CD1c-positive myeloid dendritic cell (primary cell): Measurements from ENCODE around the gene UBAP2L.

Source experiments
- DNase-seq: peaks from one replicate; pipeline ENCODE4 v3.0.0-alpha.2; 2016; ENCODE audit errors: extremely low spot score

UBAP2L gene, protein sequence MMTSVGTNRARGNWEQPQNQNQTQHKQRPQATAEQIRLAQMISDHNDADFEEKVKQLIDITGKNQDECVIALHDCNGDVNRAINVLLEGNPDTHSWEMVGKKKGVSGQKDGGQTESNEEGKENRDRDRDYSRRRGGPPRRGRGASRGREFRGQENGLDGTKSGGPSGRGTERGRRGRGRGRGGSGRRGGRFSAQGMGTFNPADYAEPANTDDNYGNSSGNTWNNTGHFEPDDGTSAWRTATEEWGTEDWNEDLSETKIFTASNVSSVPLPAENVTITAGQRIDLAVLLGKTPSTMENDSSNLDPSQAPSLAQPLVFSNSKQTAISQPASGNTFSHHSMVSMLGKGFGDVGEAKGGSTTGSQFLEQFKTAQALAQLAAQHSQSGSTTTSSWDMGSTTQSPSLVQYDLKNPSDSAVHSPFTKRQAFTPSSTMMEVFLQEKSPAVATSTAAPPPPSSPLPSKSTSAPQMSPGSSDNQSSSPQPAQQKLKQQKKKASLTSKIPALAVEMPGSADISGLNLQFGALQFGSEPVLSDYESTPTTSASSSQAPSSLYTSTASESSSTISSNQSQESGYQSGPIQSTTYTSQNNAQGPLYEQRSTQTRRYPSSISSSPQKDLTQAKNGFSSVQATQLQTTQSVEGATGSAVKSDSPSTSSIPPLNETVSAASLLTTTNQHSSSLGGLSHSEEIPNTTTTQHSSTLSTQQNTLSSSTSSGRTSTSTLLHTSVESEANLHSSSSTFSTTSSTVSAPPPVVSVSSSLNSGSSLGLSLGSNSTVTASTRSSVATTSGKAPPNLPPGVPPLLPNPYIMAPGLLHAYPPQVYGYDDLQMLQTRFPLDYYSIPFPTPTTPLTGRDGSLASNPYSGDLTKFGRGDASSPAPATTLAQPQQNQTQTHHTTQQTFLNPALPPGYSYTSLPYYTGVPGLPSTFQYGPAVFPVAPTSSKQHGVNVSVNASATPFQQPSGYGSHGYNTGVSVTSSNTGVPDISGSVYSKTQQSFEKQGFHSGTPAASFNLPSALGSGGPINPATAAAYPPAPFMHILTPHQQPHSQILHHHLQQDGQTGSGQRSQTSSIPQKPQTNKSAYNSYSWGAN

DNA sequence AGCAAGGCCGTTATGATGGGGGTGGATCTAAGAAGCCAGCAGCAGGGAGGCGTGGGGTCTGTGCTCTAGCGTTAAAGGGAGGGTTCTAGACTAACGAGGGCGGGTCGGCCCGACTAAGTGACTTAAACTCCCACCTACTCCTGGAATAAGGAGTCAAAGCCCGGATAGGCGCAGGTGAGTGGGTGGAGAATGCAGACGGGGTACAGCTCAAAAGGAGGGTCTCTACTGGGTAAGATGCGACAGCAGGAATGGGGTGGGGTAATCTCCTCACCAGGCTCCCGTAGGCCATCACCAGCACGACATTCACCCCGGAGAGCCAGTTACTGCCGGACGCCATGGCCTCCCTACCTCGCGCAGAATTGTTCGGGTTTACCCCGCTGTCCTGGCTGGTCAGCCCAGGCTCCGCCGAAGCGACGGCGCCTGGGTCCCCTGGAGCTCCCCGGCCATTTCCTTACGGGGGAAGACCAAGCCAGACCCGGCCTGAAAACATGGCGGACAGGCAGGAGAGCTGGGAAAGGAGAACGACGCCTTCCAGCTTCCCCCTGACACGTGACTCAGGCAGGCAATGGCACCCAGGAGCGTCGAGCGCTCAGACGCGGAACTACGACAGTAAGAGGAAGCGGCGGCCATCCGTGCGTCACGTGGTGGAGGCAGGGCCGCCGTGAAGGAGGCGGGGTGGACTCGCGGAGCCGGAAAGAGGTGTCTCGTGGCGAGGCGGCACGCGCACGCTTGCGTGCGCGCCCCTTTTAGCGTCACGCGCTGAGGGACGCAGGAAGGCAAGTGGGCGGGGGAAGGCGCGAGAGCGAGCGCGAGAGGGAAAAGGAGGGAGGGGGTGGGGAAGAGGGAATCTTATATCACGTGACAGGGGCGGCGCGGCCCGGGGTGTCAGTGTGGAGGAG is at the start of gene UBAP2L:
UBAP2L (plus strand) TSS at position 885 of the 899 bp plus-strand sequence. CDS start 4,169 bp downstream, outside the sequence.
- DNase-seq: peak; percentile 100

DNA sequence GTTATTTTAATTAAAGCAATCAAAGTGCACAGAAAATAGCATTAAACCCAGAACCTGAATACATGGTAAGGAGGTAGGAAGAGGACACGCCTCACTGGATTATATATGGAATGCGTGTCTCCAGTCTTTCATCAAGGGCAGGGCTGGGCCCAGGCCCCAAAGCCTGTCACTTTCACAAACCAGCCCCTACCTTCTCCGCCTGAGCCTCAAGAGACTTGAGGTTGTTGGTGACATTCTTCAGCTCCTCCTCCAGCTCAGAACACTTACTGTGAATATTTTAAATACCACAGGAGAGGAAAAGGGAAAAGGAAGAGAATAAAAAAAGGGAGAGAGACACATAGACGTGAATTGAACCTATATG is 49.6 kb upstream of the UBAP2L start:
- DNase-seq: no peak

DNA sequence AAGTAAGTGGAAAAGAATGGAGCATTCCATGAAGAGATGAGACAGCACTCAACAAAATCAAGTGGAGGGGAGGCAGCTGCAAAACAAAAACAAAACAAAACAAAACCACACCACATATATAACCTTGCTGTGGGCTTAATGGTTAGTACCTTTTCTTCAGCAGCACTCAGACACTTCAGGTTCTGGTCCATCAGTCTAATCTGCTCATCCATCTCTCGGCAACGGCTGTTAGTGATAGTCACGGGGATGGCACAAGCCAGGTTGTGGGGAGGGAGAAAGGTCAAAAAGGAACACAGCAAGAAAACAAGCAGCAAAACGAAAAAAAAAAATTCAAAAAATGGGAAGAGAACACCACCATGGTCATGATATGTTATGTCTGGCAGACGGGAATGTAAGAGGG is 48.9 kb upstream of the UBAP2L start:
- no peak for DNase-seq

DNA sequence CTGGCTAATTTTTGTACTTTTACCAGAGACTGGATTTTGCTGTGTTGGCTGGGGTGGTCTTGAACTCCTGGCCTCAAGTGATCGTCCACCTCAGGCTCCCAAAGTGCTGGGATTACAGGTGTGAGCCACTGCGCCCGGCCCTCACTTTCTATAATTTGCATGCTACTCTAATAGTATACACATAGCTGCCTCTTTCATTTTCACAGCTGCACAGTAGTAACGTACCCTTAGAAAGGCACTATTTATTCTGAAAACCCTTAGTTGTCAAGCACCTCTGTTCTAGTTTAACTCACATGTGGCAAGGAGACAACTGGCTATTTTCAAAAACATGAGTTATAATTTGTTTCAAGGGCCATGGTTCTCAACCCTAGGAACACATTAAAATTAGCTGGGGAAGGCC is 46.1 kb upstream of the UBAP2L start:
- DNase-seq: no peak

DNA sequence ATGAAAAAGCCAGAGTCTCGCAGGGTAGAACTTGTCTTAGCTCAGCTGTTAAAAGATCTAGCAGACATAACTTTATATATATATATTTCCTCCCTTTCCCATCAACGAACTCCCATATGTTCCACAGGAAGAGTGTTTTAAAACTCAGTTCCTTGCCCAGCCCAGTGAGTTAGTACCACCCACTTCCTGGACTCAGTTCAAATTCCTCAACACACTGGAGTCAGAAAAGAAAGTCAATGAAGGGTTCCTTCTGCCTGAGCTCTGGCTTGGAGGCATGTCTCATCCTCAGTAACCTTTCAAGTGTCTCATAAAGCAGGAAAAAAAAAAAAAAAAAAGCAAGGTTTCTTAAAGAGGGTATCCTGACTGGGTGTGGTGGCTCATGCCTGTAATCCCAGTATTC is 44.4 kb upstream of the UBAP2L start:
- peak; percentile 41 for DNase-seq

DNA sequence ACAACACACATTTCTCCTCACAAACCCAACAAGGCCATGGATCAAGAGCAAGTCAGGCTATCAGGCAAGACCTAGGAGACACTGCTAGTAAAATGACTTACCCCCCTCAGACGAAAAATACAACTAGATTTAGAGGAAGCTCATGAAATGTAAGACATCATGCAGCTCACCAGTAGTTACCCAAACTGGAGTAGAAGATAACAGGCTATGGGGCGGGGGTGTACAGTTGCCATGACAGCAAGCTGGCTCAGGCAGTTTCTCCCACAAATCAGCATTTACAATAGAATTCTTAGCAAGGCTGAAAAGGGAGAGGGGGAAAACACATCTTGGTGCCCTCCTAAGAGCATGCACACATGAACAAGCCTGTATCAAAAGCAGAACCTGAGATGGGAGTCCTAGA is 42.7 kb upstream of the UBAP2L start:
- DNase-seq: peak; percentile 64

DNA sequence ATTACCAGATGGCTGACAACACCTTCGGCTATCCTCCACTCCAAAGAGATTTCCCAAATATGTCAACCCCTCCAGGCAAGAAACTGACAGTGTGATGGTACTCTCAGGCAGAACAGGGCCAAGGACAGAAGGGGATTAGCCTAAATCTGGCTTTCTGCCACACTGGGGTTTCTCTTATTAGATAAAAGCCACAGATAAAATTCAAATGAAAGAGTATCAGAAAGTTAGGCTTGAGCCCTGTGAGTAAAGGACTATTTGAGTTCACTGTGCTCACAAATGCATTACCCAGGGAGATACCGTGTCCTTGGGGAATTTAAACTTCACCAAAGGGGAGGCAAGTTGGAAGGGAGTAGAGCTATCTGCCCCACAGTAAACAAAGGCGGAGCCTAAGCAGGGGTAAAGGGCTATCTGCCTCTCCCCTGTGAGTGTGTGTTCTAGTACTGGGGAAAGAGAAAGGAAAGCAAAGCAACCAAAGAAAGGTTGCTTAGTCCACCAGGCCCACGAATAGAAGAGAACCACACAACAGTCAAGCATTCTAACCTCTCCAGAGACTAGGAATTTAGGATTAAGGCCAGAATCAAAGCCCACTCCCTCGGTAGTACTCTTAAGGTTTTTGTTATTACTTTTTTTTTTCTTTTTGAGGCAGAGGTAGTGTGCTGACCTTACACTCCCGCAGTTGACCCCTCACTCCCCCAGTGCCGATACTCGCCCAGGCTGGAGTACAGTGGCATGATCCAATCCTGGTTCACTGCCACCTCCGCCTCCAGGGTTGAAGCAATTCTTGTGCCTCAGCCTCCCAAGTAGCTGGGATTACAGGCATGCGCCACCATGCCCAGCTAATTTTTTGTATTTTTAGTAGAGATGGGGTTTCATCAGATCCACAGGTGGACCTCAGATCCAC is 41.6 kb upstream of the UBAP2L start:
- no peak for DNase-seq

DNA sequence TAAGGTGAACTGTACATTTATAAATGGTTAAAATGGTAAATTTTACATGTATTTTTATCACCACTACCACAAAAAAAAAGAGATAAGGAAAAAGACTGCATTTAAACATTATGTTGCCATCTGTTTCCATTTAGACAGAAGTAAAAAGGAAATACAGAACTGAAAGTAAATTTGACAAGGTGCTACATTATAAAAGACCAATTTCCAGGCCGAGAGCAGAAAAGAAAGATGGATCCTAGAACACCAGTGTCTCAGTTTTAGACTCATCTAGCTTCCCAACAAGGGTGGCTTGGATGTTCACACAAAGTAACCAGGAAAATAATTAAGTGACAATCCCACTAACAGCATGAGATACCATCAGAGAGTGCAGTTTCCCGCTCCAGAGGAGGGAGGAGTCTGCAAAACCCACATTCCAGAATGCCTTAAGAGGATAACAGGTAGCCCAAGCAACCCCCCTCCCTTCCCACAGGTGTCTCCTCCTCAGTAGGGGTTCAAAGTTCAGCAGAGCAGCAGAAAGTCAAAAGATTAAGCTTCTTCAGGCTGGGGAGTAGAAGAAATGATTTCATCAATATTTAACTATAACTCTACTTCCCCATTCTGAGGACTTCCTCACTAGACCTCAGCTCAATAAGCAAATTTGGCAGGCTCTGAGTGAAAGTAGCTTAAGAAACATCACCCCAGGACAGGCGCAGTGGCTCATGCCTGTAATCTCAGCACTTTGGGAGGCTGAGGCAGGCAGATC is 40.6 kb upstream of the UBAP2L start:
- peak; percentile 85 for DNase-seq

DNA sequence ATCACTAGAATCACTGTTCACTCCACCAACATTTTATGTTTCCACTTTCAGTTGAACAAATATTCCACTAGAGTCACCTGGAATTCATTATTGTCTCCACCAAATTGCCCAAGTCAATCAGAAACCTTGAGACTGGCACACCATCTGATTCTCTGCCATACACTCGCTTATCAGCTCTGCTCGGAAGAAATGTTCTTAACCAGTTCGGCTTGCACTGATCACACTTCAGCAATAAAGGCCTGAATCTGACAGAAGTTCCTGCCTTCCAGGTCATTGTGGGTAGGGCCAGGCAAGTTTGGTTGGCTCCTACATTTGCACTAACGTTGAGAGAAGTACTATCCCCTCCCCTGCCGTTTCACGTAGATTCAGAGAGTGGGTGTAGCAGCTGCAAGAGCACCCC is 38.8 kb upstream of the UBAP2L start:
- DNase-seq: no peak

DNA sequence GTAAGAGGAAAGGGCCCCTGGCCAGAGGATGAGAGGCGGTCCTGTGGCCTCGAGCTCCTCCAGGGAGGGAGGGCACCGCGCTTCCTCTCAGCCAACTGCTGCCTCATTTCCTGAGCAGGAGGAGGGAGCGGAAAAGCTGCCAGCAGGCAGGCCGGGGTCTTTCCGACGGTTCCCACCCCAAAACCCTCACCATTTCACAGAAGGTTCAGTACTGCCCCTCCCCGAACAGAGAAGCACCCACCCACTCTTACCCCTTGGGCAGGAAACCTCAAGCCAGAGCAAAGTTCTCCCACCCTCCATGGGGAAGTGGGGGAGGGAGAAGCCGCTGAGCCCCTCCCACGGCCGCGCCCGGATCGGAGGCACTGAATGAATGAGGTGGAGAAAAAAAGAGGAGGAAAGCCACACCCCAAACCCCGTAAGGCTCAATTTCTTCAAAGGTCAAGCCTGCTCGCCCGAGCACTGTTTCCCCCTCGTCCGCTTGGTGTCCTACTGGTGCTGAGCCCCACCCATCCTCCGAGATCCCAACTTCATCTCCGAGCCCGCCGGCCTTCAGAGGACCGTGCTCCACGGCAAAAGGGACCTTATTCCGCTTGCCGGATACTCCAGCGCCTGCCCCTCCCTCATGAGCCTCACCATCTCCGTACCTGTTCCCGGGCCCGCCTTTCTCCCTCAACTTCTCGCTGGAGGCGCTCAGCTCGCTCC is 38.3 kb upstream of the UBAP2L start:
- DNase-seq: peak; percentile 96

DNA sequence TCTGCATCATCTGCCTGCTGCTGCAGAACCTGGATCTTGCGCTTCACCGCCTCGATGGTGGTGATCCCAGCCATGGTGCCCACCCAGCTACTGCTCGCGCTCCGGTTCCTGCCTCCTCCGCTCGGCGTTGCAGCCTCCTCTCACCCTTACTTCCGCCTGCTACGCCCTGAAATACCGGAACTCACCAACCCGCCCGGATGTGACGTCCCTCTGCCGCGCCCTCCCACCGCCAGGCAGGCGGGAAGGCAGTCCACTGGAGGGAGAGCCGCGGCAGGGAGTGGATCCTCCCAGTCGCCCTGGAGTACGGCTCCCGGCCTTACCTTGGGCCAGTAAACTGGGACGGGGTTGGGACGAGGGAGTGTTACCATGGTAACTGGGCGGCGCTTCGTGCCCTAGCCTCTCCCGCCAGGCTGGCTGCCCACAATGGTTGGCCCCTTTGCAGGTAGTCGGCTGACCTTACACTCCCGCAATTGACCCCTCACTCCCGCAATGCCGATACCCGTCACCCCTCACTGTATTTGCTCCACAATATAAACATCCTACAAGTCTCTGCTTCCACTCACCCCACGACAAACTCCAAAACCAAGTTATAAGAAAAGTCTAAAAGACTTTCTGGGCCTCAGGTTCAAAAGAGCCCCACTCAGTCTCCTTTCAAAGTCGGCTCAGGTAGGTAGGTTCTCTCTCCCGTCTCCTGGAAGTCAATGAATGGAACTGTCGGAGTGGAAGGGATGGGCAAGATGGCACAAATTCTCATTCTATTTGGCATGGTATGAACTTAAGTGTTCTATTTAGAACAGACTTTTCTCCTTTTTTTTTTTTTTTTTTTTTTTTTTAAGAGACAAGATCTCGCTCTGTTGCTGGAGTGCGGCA is 37.5 kb upstream of the UBAP2L start:
- peak; percentile 97 for DNase-seq

DNA sequence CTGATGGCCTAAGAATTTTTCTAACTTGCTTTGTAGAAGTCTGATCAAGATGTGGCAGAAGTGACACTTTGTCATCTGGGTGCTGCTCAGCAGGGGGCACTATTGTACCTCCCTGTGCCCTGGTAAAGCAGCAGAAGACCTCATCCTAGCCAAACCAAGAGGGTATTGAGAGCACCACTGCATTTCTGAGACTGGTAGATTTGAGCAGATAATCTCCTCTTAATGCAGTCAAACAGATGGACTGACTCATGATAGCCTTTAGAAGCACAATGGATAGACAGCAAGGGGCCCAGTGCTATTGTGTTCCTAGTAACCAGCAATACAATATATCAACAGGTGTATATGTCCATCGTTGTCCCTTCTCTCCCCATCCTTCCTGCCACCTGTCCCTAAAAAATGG is 34.6 kb upstream of the UBAP2L start:
- DNase-seq: peak; percentile 69

DNA sequence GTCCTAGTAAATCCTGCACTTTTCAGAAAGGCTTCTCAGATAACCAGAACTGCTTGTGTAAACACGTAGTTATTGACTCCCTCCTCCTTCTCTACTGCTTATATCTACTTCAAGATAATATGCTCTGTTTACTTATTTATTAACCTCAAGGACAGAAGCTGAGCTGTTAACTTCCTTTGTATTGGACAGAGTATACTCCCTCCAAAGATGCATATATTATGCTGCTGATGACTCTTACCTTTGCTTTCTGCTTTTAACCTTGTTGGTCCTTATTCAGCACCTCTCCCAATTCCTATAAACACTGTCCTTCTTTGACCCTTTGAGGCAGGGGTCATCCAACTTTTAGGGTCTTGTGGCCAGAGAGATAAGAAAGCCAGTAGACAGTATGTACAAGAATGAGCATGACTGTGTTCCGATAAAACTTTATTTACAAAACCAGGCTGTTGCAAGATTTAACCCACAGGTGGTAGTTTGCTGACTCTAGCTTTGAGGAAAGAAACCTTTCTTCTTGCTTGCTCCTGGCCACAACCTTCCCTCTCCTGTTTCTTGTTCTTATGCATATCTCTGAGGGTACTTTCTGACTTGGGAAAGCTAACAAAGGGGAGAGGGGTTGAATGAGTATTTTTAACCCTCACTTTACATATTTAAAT is 33.8 kb upstream of the UBAP2L start:
- DNase-seq: no peak

DNA sequence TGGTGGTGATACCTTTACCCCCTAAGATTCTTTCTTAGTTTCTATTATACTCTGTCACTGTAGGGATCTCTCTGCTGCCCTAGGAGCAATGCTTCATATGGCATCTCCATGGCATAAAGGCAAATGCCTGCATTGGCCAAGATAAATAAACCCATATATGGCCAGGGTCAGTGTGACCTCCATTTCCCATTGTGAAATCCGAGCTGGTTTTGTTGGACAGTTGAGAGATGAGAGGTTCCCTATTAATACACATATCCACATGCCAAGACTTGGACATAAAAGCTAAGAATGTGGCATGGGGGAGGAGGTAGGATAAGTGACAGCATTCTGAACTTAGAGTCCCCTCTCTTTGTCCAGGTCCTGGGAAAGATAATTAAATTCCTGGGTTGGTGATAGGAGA is 30.2 kb upstream of the UBAP2L start:
- no peak for DNase-seq

DNA sequence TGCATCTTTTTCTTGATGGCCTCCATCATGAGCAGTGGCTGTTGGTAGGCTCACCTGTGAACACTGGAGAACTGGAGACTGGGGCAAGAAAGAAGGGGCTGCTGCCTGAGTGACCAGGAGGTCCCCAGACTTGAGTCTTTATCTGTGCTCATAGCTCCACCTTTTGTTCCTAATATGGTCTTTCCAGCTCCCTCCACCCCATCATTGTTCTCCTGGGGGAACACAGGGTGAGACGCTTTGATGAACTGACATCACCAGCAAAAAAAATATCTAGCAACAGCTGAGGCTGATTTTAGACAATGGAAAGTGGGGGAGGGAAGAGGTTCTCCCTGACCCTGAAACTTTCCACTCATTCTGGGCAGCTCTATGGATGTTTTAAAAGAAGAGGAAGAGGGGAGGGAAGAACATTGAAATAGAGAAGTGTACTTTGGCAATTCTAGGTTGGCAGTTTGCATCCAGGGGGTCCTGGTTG is 28.7 kb upstream of the UBAP2L start, which contains the start of gene TPM3:
TPM3 (minus strand) TSS at position 111 of the 472 bp plus-strand sequence; CDS start at position 29, 82 bp downstream.
- DNase-seq: peak; percentile 35

DNA sequence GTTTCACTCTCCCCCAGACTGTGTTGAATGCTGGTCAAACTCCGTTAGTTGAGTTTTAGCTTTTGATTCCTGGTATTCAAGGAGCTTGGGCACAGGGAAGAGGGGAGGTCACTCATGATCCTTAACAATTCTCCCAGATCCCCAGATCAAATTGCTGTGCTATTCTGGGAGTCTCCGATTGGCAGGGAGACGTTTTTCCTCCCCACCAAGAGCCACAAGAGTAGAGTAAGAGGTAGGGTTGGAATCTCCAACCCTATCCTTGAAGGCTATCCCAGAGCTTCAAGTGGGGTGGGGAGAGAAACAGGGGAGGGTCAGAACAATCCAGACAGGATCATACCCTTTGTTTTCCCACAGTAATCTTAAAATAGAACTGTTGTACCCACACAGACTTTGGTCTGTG is 28.3 kb upstream of the UBAP2L start:
- no peak for DNase-seq

DNA sequence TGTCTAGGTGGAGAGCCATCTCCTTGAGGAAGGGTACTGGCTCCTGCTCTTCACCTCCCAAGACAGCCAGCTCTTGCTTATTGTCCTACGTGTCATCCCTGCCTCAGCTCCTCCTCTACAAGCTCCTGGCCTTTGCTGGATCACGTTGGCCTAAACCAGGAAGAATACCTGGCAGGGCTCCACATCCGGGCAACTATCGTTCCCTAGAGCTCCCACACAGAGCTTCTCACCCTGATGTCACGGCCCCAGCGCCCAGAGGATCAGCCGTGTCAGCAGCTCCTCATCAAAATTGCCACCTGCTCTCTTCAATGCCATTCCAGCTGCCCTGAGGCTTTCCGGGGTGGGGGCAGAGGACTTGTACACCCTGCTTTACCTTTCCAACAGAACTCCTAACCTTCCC is 26.9 kb upstream of the UBAP2L start:
- no peak for DNase-seq
